ENCODE data around the gene TSPAN9. TPM values are rescaled to one million over a fixed set of nuclear protein-coding genes. Genes with fewer than 3 reads are reported as not detected.

The TSPAN9 gene
- total and polyA plus RNA-seq, 4 donors: 23.0 to 72.3 (median 33.9) TPM

- Histone ChIP-seq H3K9ac (ENCODE audit: insufficient read depth in 1 of 2, low read length in 2 of 2) (no peak overlapping the region), H3K4me1 (ENCODE audit: control insufficient read depth in 5 of 5, insufficient read depth in 5 of 5, low read length in 5 of 5) (peaks cover 6 to 32% (median 8%) of the 10 kb centered on the region in 5 donors), H3K36me3 (ENCODE audit: control insufficient read depth in 4 of 4, insufficient read depth in 4 of 4, low read length in 4 of 4) (peaks cover 0 to 8% (median 4%) of the 10 kb centered on the region in 4 donors), H3K9me3 (ENCODE audit: control insufficient read depth in 4 of 4, insufficient read depth in 3 of 4, low read length in 3 of 4) (no peaks in the 10 kb centered on the region), H3K27me3 (ENCODE audit: control insufficient read depth in 3 of 3, insufficient read depth in 3 of 3, low read length in 2 of 3) (no peaks in the 10 kb centered on the region), H3K27ac (ENCODE audit: low read depth in 1 of 2, low read length in 1 of 2) (peak overlapping the region; percentile 41 to 64), H3K4me3 (no peak overlapping the region)
- WGBS, 2 donors: 68 to 69% methylated on average over 6 of the region's 6 CpGs
- ATAC-seq (ENCODE audit: insufficient read depth, low FRiP score): no peak
- no peak for TF ChIP-seq CTCF (IDR thresholded peaks at IDR 0.05; ENCODE audit: control extremely low read depth, extremely low read depth)
- DNase-seq: no peak
Observed at GRCh38 chr12:3083241-3083920, 6.2 kb downstream of the TSPAN9 start.

- Histone ChIP-seq H3K4me1 (ENCODE audit: control insufficient read depth in 5 of 5, insufficient read depth in 5 of 5, low read length in 5 of 5) (peaks cover 4 to 35% (median 7%) of the 10 kb centered on the region in 5 donors), H3K36me3 (ENCODE audit: control insufficient read depth in 4 of 4, insufficient read depth in 4 of 4, low read length in 4 of 4) (peaks cover 0 to 8% (median 4%) of the 10 kb centered on the region in 4 donors), H3K9ac (ENCODE audit: insufficient read depth in 1 of 2, low read length in 2 of 2) (no peak overlapping the region), H3K27me3 (ENCODE audit: control insufficient read depth in 3 of 3, insufficient read depth in 3 of 3, low read length in 2 of 3) (no peaks in the 10 kb centered on the region), H3K4me3 (no peak overlapping the region), H3K9me3 (ENCODE audit: control insufficient read depth in 4 of 4, insufficient read depth in 3 of 4, low read length in 3 of 4) (no peaks in the 10 kb centered on the region), H3K27ac (ENCODE audit: low read depth in 1 of 2, low read length in 1 of 2) (peak overlapping the region; percentile 47 to 64)
- no peak for DNase-seq
- 82 to 92% methylated on average over 5 of the region's 5 CpGs for WGBS, 2 donors
- TF ChIP-seq CTCF (IDR thresholded peaks at IDR 0.05; ENCODE audit: control extremely low read depth, extremely low read depth): no peak
- ATAC-seq (ENCODE audit: insufficient read depth, low FRiP score): peak; percentile 27
Observed at GRCh38 chr12:3083921-3084347, 6.8 kb downstream of the TSPAN9 start.

GRCh38 chr12:3084742-3085141 is 7.6 kb downstream of the TSPAN9 start:
- no peak for ATAC-seq (ENCODE audit: insufficient read depth, low FRiP score)
- WGBS, 2 donors: 90 to 91% methylated on average over 12 of the region's 12 CpGs
- no peak for TF ChIP-seq CTCF (IDR thresholded peaks at IDR 0.05; ENCODE audit: control extremely low read depth, extremely low read depth)
- Histone ChIP-seq H3K9me3 (ENCODE audit: control insufficient read depth in 4 of 4, insufficient read depth in 3 of 4, low read length in 3 of 4) (no peaks in the 10 kb centered on the region), H3K27ac (ENCODE audit: low read depth in 1 of 2, low read length in 1 of 2) (no peak overlapping the region), H3K27me3 (ENCODE audit: control insufficient read depth in 3 of 3, insufficient read depth in 3 of 3, low read length in 2 of 3) (no peaks in the 10 kb centered on the region), H3K4me1 (ENCODE audit: control insufficient read depth in 5 of 5, insufficient read depth in 5 of 5, low read length in 5 of 5) (peaks cover 4 to 35% (median 7%) of the 10 kb centered on the region in 5 donors), H3K4me3 (no peak overlapping the region), H3K36me3 (ENCODE audit: control insufficient read depth in 4 of 4, insufficient read depth in 4 of 4, low read length in 4 of 4) (peaks cover 0 to 8% (median 4%) of the 10 kb centered on the region in 4 donors), H3K9ac (ENCODE audit: insufficient read depth in 1 of 2, low read length in 2 of 2) (no peak overlapping the region)
- no peak for DNase-seq
